ENCODE data around the gene DNAAF8.

DNA sequence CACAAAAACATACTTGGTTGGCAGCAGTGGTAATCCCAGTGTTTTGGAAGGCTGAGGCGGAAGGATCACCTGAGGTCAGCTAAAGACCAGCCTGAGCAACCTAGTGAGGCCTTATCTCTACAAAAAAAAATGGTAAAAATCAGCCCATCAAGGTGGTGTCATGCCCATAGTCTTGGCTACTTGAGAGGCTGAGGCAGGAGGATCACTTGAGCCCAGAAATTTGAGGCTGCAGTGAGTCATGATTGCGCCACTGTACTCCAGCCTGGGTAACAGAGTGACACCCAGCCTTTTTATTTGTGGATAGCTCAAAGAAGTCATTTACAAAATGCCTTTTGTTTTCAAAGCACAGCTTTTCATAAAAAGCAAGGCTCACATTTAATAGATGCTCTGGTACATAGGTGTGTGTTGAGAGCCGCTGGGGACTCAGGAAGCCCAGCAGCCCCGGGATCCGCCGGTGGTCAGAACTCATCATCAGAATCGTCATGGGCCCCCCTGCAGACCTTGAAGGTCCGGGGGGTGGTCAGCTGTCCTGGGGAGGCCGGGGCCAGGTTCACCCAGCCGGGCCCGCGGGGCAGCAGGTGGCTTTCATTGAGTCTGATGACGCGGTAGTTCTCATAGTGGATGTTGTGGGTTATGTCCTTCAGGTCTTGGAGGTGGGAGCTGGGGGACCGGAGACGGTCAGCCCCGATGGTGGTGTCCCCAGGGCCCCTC lies 43.2 kb downstream of the DNAAF8 start:
- TF ChIP-seq, protein P1, sequence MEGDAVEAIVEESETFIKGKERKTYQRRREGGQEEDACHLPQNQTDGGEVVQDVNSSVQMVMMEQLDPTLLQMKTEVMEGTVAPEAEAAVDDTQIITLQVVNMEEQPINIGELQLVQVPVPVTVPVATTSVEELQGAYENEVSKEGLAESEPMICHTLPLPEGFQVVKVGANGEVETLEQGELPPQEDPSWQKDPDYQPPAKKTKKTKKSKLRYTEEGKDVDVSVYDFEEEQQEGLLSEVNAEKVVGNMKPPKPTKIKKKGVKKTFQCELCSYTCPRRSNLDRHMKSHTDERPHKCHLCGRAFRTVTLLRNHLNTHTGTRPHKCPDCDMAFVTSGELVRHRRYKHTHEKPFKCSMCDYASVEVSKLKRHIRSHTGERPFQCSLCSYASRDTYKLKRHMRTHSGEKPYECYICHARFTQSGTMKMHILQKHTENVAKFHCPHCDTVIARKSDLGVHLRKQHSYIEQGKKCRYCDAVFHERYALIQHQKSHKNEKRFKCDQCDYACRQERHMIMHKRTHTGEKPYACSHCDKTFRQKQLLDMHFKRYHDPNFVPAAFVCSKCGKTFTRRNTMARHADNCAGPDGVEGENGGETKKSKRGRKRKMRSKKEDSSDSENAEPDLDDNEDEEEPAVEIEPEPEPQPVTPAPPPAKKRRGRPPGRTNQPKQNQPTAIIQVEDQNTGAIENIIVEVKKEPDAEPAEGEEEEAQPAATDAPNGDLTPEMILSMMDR (IDR thresholded peaks at IDR 0.05): no peak
- TF ChIP-seq POLR2A (IDR thresholded peaks at IDR 0.05): no peak
